GM15510 (cell line): Measurements from ENCODE around the gene NEURL1.

Experiments used
- POLR2A ChIP-seq: IDR thresholded peaks from 3 replicates; pipeline ENCODE4 v1.6.1; 2011; ENCODE audit warnings: borderline replicate concordance; ENCODE audit not compliant: insufficient read length; ENCODE audit errors: extremely low read depth

Gene NEURL1

DNA sequence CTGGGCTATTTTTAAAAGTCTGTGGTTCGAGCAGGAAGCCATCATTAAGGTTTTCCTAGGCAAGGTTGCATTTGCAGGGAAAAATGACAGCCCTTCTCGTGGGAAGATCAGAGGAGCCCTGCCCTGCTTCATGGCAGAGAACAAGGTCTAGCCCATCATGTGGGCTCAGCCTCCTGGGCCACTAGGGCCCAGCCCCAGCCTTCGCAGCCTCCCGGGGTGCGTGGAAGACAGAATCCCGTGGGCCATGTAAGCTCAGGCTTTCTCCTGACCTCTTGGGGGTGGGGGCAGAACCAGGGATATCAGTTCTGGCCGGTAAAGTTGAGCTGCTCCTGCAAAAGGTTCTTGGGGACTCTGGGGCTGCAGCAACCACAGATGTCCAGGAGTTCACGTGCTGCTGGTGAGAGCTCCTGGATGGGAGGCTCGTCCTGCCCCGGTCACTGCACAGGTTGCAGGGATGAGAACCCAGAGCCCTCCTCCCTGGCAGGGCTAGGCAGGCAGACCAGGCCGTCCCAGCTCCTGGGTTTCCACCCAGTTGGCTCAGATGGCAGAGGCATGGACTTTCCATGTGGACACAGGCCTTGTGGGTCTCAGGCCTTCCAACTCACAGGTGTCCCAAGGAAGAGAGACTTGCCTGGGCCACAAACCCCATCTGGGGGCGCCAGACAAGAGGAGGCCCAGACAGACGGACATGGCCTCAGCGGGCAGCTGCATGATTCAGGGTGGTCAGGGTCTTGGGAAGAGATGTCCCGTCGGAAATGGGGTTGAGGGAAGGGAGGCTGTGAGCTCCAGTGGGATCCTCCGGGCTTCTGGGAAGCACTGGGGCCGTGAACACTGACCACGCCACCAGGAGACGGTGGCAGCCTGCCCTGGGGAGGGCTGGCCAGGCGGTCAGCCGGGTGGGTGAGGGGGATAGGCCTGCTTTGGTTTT lies 126.2 kb downstream of the NEURL1 start:
- TF ChIP-seq POLR2A, result no peak

DNA sequence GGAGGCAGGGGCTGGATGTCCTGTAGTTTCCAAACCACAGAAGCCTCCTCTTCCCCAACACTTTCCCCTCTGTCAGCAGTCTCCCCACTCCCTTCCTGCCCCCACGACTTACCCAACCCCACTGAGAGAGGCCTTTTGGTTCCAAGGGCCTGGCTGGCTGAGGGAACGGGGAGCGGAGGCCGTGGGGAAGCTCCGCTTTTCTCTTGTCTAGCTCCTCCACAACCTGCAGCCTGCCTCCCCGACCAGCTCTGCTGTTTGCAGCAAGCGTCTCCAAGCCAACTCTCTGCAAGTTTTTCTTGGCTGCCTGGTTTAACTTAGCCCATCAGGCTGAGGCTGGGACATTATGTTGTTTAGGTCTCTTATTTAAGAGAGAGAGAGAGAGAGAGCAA lies 126.8 kb downstream of the NEURL1 start:
- no peak for TF ChIP-seq POLR2A

GRCh38 chr10:103620891-103621782 lies 127.6 kb downstream of the NEURL1 start:
- TF ChIP-seq POLR2A, result no peak

DNA sequence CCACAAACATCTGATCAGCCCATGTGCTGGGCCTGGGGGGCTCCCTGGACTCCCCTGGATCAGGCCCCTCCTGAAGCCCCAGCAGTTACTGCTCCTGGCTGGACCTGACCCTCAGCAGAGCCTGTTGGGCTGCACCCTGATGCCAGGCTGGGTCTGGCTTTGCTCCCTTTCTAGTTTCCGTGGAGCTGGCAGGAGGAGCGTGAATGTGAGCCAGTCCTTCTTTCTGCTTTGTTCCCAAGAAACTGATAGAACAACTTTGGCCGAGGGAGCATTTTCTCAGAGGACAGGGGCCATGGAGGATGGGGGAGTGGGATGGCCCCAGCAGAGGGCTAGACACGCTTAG lies 128.2 kb downstream of the NEURL1 start:
- TF ChIP-seq POLR2A, result no peak

DNA sequence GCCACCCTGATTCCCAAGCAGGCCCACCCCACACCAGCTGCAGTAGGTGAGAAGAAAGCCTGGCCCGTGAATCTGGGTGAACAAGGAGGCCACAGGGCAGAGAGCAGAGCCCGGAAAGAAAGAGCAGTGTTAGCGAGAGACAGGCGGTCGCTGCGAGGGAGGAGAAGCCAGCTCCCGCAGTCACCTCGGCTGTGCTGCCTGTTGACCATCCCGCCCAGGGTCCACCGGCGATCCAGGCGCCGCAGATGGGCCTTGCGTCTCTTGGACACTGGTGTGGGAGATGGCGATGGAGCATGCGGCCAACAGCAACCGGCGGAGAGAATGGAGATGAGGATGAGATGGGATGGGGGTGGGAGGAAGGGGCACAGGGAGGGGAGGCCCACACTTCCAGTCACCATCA lies 128.8 kb downstream of the NEURL1 start:
- no peak for TF ChIP-seq POLR2A

- no peak for TF ChIP-seq POLR2A
Measured at GRCh38 chr10:103622935-103623574, 129.6 kb downstream of the NEURL1 start.

- TF ChIP-seq POLR2A, result no peak
Measured at GRCh38 chr10:103626178-103626577, 132.7 kb downstream of the NEURL1 start.

DNA sequence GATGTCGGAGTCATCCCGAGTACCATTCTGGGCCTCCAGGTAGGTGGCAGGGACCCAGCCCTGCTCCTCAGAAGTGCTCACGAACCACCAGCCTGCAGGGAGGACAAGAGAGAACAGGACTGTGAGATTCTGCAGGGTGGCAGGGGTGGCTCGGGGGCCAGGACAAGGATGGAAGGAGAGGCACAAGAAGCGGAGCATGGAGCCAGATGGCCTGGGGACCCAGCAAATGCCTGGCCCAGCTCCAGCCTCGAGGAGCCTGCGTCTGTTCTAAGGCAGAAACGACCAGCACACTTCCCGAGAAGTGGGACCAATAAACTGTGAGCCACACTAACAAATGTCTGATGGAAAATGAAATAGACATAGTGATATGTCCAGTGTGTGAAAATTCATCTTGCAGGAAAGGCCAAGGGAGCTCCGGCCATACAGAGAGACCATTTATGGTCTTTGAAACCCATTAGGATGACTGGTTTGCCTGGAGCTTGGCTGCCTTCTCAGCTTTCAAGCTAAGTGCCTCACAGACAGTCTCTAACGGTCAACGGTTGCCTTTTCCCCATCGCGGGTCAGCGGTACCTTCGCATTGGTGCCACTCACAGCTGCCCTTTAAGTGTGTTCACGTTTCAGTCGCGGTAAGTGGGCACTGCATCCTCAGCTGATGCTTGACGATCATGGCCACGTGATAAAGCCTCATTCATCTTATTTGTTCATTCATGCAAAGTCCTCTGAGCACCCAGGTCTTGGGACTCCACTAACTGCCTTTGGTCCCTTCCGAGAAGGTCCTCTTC lies 133.8 kb downstream of the NEURL1 start:
- TF ChIP-seq POLR2A, result no peak

GRCh38 chr10:103627893-103628292 lies 134.4 kb downstream of the NEURL1 start:
- no peak for TF ChIP-seq POLR2A

DNA sequence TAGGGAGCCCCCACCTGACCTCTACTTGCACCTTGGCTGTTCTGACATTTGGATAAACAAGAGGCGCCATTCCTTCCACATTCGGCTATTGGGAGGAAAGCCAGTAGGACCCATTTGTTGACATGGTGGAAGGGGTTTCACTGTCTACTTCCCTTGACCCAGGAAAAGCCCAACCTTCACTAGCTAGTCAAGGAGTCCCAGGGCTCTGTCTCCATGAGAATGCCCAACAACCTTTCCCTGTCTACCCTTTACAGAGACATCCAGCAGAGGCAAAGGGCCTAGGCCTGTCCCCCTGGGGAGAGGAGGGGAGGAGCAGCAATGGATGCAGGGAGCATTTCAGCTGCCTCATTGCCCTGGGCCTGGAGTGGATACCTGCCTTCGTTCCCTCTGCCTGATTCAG lies 136.1 kb downstream of the NEURL1 start:
- TF ChIP-seq POLR2A, result no peak

DNA sequence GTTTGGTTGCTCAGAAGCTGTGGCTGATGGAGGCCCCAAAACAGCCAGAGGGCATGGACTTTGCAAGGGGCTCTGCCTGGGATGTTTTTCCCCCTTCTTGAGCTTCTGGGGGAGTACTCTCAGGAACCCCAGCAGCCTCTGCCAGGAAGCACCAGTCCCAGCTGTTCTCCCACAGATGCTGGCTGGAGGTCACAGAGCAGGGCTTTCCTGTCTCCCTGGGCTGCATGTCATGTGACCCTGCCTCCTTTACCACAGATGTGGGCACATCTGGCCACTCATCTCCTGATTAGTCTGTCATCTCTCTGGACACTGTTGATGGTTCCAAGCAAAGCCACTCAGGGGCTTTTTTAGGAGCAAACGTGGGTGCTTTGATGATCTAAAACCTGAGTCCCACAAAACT lies 136.7 kb downstream of the NEURL1 start:
- TF ChIP-seq POLR2A, result no peak

DNA sequence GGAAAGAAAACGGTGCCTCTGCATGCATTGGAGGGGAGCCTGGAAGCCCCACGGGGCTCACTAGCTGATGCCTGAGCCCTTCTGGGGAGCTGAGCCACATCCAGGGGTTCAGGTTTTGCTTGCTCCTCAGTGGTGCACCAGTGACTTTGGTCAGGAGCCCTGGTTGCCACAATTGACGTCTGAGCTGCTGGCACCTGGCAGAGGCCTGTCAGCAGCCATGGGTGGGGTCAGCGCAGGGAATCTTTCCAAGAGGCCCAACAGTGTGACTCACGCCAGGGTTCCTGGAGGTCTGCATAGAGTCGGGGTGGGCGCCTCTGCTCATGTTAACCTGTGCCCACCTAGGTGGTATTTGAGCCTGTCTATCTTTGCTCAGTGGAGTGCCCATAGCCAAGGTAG lies 138.7 kb downstream of the NEURL1 start:
- no peak for TF ChIP-seq POLR2A

- no peak for TF ChIP-seq POLR2A
Measured at GRCh38 chr10:103633846-103634245, 140.3 kb downstream of the NEURL1 start.

GRCh38 chr10:103635580-103635979 lies 142.1 kb downstream of the NEURL1 start:
- TF ChIP-seq POLR2A, result no peak
